Heart right ventricle (tissue), 16 donors: ENCODE data around the gene SPANXN4. TPM values are rescaled to one million over a fixed set of nuclear protein-coding genes. Genes with fewer than 3 reads are reported as not detected.

Experiments used
- ATAC-seq, 8 donors: fragments of 200-7000 bp; cut with Tn5 transposase; one replicate each; pipeline ENCODE4 v1.9.1; 2020; ENCODE audit warnings: mild to moderate bottlenecking in 8 of 8, moderate library complexity in 8 of 8, moderate number of reproducible peaks in 1 of 8
- DNase-seq, 2 donors: peaks; one replicate each; pipeline ENCODE4 v3.0.0-alpha.2; 2020
- H3K27ac ChIP-seq, 10 donors: fragments of 200-600 bp; sonication (generic) in 2 of 10; one replicate each; pipeline versions ENCODE4 v1.5.0 to v1.8.0; 2020 to 2022; ENCODE audit warnings: mild to moderate bottlenecking in 3 of 10
- H3K27me3 ChIP-seq, 7 donors: fragments of 200-600 bp; one replicate each; pipeline ENCODE4 v1.8.0; 2021 to 2022; ENCODE audit warnings: mild to moderate bottlenecking in 2 of 7
- H3K36me3 ChIP-seq, 9 donors: fragments of 200-600 bp; sonication (generic) in 1 of 9; one replicate each; pipeline versions ENCODE4 v1.5.0 to v1.8.0; 2020 to 2022; ENCODE audit warnings: mild to moderate bottlenecking in 2 of 9
- H3K4me1 ChIP-seq, 9 donors: fragments of 200-600 bp; sonication (generic) in 1 of 9; one replicate each; pipeline versions ENCODE4 v1.5.0 to v1.8.0; 2020 to 2022; ENCODE audit warnings: mild to moderate bottlenecking in 4 of 9
- H3K4me3 ChIP-seq, 10 donors: fragments of 200-600 bp; sonication (generic) in 2 of 10; one replicate each; pipeline versions ENCODE4 v1.5.0 to v1.8.0; 2020 to 2022; ENCODE audit warnings: mild to moderate bottlenecking in 7 of 10, moderate library complexity in 2 of 10
- H3K9me3 ChIP-seq, 11 donors: fragments of 200-600 bp in 10 of 11; sonication (generic) in 2 of 11; one replicate each; pipeline versions ENCODE4 v1.5.0 to v1.8.0; 2013 to 2022; ENCODE audit warnings: mild to moderate bottlenecking in 2 of 11, control low read depth in 1 of 11, moderate library complexity in 1 of 11
- CTCF ChIP-seq, 9 donors: fragments of 200-600 bp; sonication (generic) in 2 of 9; IDR thresholded peaks; one replicate each; pipeline versions ENCODE4 v1.5.0 to v1.8.0; 2021 to 2022; ENCODE audit warnings: antibody characterized with exemption in 9 of 9, mild to moderate bottlenecking in 5 of 9, moderate library complexity in 1 of 9
- WGBS, 2 donors: extraction: QIAGEN DNeasy Blood & Tissue Kit; methylation state at CpG; one replicate each; pipeline ENCODE4 v1.1.7; 2013; ENCODE audit warnings: inconsistent platforms in 1 of 2; 5-methylcytosine and 5-hydroxymethylcytosine counted together
- intact Hi-C, 10 donors: fragments of 100-400 bp; cut with DNase I; formaldehyde crosslinking; loops; one replicate each; pipeline versions ENCODE4 v1.11.1 to v1.14.2; 2022
- long read RNA-seq, 3 donors: library from polyadenylated mRNA; unstranded; transcript quantifications; one replicate each; pipeline ENCODE4 v2.0.0, GENCODE V29; 2020 to 2021
- polyA plus RNA-seq, 2 donors: library from polyadenylated mRNA; stranded (reverse); fragments of 200-250 nt; gene quantifications; one replicate each; pipeline ENCODE4 v1.2.3, GENCODE V29; 2013
- total RNA-seq, 10 donors: library from RNA; stranded (reverse); fragmentation: NEBNext Ultra II Directional in 3 of 10; extraction: Animal tissue kit (Norgen Biotek cat#: 25700) in 3 of 10; gene quantifications; one replicate each; pipeline versions ENCODE4 v1.2.1 to v1.2.4, GENCODE V29; 2021 to 2023
- donor health status: Arrhythmogenic right ventricular cardiomyopathy.
- donor health status: ischemic (EF 13 %, LVEDD 7.1; RV severe dilation, severe dysfunction).
- donor health status: healthy with polysubstance abuse.
- donor health status: DM: no; HTN: yes; CAD: no.
- donor health status: DM: no; HTN: no; CAD: no.
- donor health status: ischemic (EF 25% LVEDD 6.9; RV normal size, moderate dysfunction).
- donor health status: ischemic (EF 25% LVEDD 5.7; RV mildly dilated, moderate dysfunction).
- donor health status: healthy.
- donor health status: DM: yes; HTN: yes; CAD: no.
- donor health status: Ischemic cardiomyopathy.
- donor health status: ischemic (EF 35%, LVEDD 5.7; RV mildly dilated, moderate dysfunction).
- donor health status: nonischemic (EF 11% LVEDD 7.7; RV severe dilation, severe dysfunction).
- donor health status: DM: yes; HTN: yes; CAD: no.
- donor health status: PGD.
- donor health status: ischemic (EF 29% LVEDD 5.4; RV normal size, mild dysfunction).
- donor health status: nonischemic (EF 23%, LVEDD 6.1; RV moderate dilation, normal function).

The SPANXN4 gene, protein sequence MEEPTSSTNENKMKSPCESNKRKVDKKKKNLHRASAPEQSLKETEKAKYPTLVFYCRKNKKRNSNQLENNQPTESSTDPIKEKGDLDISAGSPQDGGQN
- total RNA-seq: not detected
- not detected for polyA plus RNA-seq
- long read RNA-seq, donor 1: 0 reads
- long read RNA-seq, donor 2: 0 reads
- long read RNA-seq, donor 3: 0 reads

DNA sequence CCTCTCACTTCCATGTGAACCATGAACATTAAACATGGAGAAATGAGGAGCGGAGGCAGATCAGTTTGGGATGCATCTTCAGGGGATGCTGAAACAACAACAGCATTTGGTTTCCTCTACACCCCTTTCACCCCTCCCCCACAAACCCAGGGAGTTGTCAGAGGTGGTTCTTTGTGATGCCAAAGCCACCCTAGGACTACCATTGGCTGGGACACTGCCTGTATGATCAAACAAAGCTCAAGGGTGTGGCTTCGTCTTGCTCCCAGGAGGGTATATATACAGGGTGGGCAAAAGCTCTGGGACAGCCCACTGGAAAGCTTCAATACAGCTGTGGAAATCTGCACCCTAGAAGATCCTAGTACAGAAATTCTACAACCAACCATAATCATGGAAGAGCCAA, at the start of gene SPANXN4:
TSS of gene SPANXN4 (plus strand) at position 301 of the 400 bp plus-strand sequence. CDS start at position 388, 87 bp downstream.
- no peak for TF ChIP-seq CTCF (IDR thresholded peaks at IDR 0.05)
- DNase-seq: no peak

DNA sequence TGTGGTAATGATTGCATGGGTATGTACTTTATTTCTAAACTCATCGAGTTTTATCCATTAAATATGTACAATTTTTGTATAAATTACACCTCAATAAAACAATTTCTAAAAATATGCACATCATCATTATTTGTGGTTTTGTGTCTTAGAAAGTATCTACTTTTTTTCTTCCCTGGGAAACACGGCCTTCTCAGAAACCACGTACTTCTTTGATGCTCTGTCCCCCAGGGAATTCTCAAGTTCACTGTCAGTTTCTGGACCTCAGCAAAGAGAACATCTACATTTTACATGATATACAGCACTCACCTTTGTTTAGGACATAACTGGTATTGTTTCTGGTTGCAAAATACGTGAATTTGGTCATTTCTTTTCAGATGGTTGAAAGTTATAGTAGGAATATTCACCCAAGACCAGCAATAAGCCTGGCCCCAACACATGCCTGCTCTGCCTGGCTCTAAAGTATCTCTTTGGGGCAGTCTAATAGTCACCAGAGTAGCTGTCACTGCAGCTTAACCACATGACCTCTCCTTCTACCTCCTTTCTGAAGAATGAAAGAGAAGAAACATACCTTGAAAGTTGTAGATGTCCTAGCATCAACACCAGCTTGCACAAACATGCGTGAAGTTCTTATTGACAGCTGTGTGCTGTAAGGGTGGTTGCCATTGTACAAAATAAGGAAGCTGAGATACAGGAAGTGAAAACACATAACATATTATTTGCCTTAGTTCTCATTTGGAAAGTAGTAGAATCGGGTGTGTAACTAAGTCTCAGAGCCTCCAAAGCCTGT, 48.4 kb upstream of the SPANXN4 start:
- Histone ChIP-seq H3K36me3 (no peaks in the 10 kb centered on the region), H3K4me3 (no peak overlapping the region), H3K4me1 (no peaks in the 10 kb centered on the region), H3K9me3 (no peaks in the 10 kb centered on the region), H3K27ac (no peak overlapping the region), H3K27me3 (no peaks in the 10 kb centered on the region)
- DNase-seq (no peak), ATAC-seq (no peak)
- intact Hi-C loops: no loop called here
- 71 to 72% methylated on average over 6 of the region's 6 CpGs for WGBS, 2 donors
- no peak for TF ChIP-seq CTCF (IDR thresholded peaks at IDR 0.05)

More for the DNA sequence above, at the start of gene SPANXN4:
- intact Hi-C loops: no loop called here
- 64 to 80% methylated on average over 2 of the region's 2 CpGs for WGBS, 2 donors
- no peak for ATAC-seq
- peaks cover 0 to 4% (median 0%) of the 10 kb centered on the region in 11 donors for H3K9me3 ChIP-seq
- H3K4me1 ChIP-seq: no peaks in the 10 kb centered on the region
- H3K4me3 ChIP-seq: no peak within 1 kb of the TSS
- H3K36me3 ChIP-seq: no peaks in the 10 kb centered on the region
- no peaks in the 10 kb centered on the region for H3K27me3 ChIP-seq
- H3K27ac ChIP-seq: no peak within 1 kb of the TSS

DNA sequence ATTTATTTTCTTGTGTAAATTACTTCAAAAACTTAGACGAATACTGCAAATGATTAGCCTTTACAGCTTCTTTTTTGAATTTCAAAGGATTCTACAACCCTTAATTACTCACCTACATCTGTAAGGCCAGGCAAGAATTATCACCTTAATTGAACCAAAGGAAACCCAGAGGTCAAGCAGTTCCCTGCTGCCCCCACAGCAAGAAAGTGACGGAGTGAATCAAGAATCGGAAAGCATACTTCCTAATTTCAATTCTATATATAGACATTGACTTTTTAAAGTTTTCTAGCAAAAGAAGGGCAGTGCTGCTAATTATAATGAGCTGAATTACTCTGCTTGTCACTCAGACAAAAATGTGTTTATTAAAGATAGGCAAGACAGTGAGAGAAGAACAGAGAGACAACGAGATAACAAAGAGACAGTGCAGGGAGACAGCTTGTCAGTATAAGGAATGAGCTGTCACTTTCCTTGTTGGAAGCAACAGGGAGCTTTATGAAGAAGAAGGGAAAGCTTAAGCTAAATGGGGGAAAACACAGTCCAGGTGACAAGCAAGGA, 47.5 kb upstream of the SPANXN4 start:
- intact Hi-C loops: no loop called here
- TF ChIP-seq CTCF (IDR thresholded peaks at IDR 0.05): no peak
- ATAC-seq: no peak
- Histone ChIP-seq H3K36me3 (no peaks in the 10 kb centered on the region), H3K27ac (no peak overlapping the region), H3K4me3 (no peak overlapping the region), H3K4me1 (no peaks in the 10 kb centered on the region), H3K9me3 (no peaks in the 10 kb centered on the region), H3K27me3 (no peaks in the 10 kb centered on the region)
- 34 to 39% methylated on average over 4 of the region's 4 CpGs for WGBS, 2 donors
- DNase-seq: no peak

DNA sequence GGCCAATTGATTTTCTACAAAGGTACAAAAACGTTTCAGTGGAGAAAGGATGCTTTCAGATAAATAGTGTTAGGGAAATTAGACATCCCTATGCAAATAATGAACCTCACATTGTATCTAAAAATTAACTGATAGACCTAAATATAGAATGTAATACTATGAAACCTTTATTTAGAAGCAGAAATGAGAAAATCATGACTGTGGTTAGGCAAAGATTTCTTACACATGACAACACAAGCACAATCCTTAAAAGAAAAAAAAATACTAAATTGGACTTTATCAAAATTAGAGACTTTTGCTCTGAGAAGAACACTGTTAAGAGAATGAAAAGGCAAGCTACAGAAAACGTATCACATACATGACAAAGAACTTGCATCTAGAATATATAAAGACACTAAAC, 43.0 kb upstream of the SPANXN4 start:
- intact Hi-C loops: no loop called here
- no peak overlapping the region for H3K4me3 ChIP-seq
- no peaks in the 10 kb centered on the region for H3K9me3 ChIP-seq
- DNase-seq: no peak
- no peaks in the 10 kb centered on the region for H3K27me3 ChIP-seq
- no peaks in the 10 kb centered on the region for H3K36me3 ChIP-seq
- H3K27ac ChIP-seq: no peak overlapping the region
- ATAC-seq: no peak
- TF ChIP-seq CTCF (IDR thresholded peaks at IDR 0.05): no peak
- WGBS, 2 donors: 38 to 54% methylated on average over 2 of the region's 2 CpGs
- H3K4me1 ChIP-seq: no peaks in the 10 kb centered on the region
